HG03442 (cell line): ENCODE measurements around the gene FCER1G.
"Not testable (repeated sequence)": the region's sequence is repeated elsewhere in the genome, so short reads cannot be mapped to it uniquely, and the experiment has no call there.

Experiments
- ATAC-seq: cut with Tn5 transposase; IDR thresholded peaks from one replicate; pipeline ENCODE4 v1.9.1; 2021; ENCODE audit warnings: mild to moderate bottlenecking, moderate library complexity; ENCODE audit not compliant: unreplicated experiment

The FCER1G gene

DNA sequence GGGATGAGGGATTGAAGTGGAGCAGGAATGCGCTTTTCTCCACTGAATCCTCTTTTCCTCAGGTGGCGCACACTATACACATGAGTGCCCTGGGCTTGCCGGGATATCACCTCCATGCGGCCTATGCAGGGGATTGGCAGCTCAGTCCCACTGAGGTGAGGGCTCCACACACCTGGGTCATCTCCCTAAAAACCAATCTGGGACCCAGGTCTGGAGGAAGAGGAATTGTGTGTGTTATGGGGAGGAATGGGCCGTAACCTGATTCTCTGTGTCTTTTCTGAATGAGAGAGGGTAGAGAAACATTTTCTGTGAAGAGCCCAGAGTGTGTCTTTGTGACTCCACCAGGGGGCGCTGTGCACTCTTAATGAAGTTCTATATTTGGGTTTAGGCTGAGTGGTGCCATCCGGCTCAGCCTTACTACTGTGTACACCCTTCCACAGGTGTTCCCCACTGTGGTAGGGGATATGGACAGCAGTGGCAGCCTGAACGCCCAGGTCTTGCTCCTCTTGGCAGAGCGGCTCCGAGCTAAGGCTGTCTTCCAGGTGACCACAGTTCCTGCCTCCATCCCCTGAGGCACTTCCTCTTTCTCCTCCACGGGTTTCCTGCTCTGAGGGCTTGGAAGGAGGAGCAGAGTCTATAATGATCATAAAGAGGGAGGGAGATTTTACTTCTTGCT, 12.2 kb downstream of the FCER1G start:
- ATAC-seq, result peak; percentile 28

DNA sequence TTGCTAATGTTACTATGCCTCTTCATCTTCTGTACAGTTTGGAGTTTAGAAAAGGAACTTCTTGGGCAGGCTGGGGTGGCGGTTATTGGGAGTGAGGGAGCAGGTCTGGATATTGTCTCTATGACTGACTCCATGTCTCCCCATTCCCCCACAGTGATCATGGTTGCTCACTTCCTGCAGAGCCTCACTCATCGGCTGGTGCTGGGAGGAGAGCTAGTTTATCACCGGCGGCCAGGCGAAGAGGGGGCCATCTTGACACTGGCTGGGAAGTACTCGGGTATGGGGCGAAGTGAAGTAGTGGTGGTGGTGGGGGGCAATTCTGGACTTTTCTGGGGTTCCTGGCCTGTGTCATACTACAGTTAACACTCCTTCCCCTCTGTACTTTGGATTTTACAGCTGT, 12.9 kb downstream of the FCER1G start:
- no peak for ATAC-seq

DNA sequence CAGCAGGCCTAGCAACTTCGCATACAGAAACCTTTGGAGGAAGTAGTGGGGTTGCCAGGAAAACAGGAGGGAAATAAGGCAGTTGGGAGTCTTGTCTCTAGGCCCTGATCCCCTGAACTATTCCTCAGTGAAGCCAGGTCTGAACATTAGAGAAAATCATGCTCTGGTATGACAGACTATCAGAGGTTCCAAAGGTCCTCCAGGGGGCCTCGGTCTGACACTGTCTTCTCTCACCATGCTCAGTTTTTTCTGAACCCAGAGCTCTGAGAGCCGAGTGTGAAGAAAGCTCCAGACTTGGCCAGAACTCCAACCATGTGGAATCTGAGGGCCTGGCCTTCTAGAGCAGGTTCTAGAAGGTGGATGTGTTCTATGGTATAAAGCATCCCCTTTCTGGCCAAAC, 14.8 kb downstream of the FCER1G start:
- no peak for ATAC-seq

DNA sequence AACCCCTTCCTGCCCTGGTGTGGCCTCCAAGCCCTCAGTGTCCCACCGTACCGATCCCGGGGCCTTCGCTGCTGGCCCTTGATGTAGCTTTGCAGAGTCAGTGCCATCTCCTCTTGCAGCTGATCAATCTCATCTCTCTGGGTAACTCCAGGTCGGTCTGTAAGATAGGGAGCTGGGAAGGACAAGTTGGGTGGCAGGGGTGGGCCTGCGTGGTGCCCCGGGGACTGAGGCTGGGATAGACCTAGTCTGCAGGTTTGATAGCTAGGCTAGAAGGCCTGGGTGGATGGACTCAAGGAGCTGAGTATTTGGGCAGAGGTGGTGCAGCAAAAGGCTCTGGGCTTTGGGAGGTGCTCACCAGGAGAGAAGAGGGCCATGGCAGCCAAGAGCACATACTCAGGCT, 15.7 kb downstream of the FCER1G start:
- ATAC-seq, result no peak

DNA sequence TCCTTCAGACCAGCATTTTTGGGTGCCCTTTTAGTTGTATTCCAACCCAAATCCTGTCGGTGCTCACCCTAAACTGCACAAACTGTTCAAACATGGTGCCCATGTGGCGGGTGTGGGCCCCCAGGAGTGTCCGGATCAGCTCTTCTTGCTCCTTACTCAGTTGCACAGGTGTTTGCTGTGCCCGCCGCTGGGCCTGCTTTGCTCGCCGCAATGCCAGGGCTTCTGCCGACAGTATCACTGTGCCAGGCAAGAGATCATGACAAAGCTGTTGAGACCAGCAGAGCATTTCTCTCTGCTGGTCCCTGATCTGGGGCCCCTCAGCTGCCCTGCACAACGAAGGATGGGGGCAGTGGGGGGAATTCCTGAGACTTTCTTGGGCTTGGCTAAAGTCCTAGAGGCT, 18.0 kb downstream of the FCER1G start:
- no peak for ATAC-seq

DNA sequence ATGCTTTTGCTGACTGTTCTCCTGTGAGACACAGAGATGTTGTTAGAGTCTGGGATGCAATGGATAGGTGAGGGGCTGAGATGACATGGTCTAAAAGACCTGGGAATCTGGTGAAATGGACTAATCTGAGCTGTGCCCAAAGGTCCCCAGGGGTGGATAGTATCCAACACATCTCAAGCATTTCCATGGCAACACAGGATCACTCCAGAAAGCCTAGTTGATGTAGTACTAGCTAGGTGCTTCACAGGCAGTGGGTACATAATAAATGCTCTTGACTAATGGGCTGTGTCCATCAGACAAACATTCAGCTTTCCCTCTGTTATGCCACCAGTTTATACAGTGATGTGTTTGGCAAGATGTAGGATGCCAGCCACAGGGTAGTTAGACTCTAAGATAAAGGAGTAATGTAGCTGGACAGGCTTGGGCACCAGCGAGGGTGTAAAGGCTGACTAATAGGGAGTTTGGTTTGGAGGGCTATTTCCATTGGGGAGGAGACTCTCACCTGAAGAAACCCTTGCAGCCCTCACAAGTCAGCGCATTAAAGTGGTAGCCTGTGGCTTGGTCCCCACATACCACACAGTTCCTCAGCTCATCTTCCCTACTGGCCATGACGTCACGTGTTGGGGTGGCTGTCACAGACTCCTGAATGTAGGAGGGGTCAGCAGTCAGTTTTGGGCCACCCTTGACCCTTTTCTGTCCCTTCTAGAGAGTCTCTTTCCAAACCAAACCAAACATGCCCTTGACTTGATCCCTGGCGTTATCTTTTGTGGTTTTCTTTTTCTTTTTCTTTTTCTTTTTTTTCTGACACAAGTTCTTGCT, 21.1 kb downstream of the FCER1G start:
- no peak for ATAC-seq

DNA sequence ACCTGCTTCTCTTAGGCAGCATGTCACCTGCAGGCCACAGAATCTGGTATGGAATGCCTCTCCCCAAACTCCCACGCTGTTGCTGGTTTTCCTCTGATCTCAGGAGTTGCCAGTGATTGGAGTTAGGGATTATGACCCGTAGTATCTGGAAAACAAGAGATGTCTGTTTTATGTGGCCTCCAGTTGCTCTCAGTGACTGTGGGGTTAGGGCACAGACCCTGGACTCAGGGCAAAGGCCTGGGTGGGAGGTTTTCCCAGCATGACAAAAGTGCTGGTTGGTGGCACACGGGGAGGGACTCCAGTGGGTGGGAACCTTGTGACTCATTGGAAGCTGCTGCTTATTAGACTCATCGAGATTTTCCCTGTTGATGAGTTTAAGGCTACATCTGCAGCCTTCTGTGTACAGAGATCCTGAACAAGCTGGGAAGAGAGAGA, 23.0 kb downstream of the FCER1G start, which contains the start of gene NR1I3:
TSS of gene NR1I3 (minus strand) at position 165 of the 435 bp plus-strand sequence. CDS start 1,638 bp downstream, outside the sequence.
- ATAC-seq, result no peak

DNA sequence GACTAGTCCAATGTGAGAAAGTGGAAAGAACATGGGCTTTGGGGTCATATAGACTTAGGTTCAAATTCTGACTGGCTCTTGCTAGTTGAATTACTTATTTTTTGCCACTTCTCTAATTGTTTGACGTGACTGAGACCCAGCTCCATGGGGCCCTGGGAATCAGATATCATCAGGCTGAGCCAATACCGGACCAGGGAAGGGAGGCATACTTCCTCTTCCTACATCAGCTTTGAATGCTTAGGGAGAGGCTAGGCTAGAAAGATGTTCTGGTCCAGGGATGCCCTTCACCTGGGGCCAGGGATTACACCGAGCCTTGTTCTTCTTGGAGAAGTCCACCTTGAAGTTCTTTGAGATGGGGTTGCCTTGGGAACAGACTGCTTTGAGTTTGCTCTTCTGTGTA, 26.6 kb downstream of the FCER1G start:
- ATAC-seq, result no peak

DNA sequence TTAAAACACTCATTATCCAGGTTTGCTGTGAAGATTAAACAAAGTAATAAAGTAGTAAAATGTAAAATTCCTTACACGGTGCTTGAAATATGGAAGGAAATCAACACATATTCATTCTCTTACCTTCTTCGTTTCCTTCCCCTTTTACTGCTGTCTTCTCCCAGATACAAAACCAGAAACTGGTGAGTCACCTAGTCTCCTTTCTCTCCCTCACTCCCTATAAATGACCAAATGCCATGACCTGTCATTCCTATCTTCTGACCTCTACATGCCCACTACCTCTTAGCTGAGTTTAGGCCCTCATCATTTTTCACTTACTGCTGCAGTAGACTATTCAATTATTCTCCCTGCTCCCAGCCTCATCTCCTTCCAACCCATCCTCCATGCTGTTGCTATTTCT, 27.2 kb downstream of the FCER1G start:
- ATAC-seq, result no peak

DNA sequence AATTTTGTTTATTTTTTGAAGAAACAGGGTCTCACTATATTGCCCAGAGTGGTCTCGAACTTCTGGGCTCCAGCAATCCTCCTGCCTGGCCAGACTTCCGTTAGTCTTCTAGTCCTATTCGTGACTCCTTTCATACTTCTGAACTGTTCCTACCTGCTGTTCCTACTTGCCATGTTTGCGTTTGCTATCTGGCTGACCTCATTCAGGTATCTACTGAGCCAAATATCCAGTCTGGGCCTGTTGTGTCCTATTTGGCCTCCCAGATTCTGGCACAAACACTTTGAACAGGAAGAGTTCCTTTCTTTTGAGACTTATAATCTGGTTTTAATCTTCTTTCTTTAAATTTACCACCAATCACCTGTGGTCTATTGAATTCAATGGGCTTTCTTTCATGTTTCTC, 29.8 kb downstream of the FCER1G start:
- no peak for ATAC-seq

DNA sequence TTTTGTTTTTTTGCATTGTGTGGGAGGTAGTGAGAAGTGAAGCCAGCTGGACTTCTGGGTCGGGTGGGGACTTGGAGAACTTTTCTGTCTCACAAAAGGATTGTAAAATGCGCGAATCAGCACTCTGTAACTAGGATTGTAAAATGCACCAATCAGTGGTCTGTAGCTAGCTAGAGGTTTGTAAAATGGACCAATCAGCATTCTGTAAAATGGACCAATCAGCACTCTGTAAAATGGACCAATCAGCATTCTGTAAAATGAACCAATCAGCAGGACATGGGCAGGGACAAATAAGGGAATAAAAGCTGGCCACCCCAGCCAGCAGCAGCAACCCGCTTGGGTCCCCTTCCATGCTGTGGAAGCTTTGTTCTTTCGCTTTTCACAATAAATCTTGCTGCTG, 35.0 kb downstream of the FCER1G start:
- ATAC-seq, result not testable (repeated sequence)

DNA sequence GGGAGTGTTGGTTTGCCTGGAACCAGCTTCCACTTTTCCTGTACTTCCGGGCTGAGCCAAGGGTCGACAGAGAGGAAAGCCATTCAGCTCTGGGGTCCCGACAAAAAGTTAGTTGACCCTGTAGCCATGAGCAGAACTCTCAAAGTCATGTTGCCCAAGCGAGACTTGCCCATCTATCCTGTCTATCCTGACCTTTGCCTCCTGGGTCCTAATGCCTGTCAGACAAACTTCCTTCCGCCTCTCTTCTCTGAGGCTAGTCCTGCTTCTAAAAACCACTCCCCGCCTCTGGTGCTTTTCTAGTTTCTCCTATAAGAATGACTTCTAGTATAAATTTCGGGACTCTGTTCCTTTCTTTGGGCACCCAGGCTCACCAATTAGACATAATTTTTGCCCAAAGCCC, 35.7 kb downstream of the FCER1G start:
- no peak for ATAC-seq

DNA sequence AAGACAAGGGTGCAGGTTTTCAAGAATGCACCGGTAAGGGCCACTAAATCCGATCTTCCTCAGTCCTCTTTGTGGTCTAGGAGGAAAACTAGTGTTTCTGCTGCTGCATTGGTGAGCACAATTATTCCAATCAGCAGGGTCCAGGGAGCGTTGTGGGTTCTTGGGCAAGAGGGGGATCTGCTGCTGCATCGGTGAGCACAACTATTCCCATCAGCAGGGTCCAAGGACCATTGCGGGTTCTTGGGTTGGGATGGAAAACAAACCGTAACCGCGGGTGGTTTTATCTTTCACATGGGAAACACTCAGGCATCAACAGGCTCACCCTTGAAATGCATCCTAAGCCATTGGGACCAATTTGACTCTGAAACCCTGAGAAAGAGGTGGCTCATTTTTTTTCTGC, 36.5 kb downstream of the FCER1G start:
- no peak for ATAC-seq

DNA sequence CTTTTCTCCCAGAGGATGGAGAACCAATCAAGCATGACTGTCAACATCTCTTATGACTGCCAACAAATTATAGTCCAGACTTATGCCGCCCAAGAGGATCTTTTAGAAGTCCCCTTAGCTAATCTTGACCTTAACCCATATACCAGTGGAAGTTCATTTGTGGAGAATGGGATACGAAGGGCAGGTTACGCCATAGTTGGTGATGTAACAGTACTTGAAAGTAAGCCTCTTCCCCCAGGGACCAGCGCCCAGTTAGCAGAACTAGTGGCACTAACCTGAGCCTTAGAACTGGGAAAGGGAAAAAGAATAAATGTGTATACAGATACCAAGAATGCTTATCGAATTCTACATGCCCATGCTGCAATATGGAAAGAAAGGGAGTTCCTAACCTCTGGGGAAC, 40.2 kb downstream of the FCER1G start:
- ATAC-seq, result not testable (repeated sequence)

DNA sequence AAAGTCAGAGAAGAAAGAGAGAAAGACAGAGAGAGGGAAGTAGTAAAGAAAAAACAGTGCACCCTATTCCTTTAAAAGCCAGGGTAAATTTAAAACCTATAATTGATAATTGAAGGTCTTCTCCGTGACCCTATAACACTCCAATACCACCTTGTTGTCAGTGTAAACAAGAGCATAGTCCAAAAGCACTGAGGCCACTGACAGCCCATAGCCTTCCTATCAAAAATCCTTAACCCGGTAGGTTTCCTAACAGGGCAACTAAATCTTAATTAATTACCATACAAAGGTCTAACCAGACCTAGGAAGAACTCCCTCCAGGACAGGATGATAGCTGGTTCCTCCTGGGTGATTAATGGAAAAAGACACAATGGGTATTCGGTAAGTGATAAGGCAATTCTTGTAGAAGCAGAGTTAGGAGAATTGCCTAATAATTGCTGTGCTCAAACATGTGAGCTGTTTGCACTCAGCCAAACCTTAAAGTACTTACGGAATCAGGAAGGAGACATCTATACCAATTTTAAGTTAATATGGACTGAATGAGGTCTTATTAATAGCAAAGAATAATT, 40.9 kb downstream of the FCER1G start:
- not testable (repeated sequence) for ATAC-seq

DNA sequence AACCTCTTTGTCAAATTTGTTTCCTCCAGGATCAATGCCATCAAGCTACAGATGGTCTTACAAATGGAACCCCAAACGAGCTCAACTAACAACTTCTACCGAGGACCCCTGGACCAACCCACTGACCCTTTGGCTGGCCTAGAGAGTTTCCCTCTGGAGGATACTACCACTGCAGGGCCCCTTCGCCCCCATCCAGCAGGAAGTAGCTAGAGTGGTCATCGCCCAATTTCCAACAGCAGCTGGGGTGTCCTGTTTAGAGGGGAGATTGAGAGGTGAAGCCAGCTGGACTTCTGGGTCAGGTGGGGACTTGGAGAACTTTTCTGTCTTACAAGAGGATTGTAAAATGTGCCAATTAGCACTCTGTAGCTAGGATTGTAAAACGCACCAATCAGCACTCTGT, 42.0 kb downstream of the FCER1G start:
- not testable (repeated sequence) for ATAC-seq

DNA sequence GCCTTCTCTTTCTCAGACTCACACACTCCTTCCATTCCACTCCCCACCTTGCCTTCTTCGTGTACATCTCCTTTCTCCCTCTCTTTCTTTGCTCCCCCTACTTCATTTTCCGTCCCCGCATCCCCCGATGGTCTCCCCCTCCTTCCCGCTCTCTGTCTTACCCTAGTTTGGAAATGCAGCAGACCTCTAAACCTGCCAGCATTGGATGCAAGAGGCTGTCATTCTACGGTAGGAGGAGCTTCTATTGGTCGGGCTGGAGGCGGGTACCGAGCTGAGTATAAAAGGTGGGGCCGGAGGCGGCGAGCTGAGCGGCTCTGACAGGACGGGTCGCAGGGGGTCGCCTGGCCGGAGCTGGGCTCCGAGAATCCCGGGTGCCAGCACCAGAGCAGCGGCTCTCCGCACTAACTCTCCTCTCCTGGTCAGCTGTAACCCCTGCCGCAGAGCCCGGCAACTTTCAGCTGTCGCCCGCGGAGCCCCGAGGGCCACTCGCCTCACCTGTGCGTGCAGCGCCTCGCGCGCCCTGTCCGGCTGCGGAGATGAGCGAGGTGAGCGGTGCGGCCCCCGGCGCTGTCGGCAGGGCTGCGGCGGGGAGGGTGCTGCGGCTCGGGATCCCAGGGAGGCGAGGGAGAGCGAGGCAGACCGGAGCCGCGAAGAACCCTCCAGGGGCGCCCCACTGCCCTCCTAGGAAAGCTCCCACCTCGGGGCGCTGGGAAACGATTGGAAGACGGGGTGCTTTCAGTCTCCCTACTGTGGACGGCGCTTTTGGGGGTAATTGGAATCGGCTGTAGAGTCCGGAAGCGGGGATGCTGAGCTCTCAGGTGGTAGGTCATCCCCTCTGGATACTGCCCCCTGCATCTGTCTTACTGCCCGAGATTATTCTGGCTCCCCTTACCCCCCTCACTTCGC, 43.6 kb downstream of the FCER1G start, which contains the start of gene PCP4L1:
TSS of gene PCP4L1 (plus strand) at position 307 of the 906 bp plus-strand sequence. CDS start at position 537, 230 bp downstream.
- ATAC-seq, result peak; percentile 65

DNA sequence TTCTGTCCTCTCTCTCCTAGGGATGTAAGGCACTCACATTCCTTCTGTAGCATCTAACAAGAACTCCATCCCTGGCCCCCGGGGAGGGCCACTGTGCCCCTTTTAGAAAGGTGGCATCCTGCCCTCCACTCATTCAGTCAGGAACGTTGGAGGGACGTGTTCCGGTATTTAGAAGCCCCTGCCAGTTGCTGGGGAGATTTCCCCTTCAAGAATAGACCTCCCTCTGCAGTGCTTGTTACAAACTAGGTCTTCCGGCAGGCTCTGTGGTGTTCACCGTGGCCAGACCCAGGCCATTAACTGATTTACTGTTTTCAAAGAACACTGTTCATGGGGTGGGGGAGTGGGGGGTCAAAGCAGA, 44.2 kb downstream of the FCER1G start:
- ATAC-seq, result no peak

DNA sequence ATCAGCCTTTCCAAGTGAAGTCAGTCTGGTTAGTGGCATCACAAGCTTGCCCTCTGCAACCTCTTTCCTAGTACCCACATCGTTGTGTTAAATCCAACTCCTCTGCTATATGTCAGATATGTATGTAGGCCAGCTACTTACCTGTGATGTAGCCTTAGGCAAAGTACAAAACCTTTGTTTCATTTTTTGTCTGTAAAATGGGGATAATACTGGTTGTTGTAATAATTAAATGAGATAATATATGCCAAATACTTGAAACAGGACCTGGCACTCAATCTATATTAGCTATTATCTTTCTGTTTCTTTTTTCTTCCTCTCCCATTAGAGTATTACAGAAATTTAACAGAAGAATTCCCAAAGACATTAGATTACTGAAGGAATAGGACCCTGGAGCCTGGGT, 44.7 kb downstream of the FCER1G start:
- ATAC-seq, result no peak

DNA sequence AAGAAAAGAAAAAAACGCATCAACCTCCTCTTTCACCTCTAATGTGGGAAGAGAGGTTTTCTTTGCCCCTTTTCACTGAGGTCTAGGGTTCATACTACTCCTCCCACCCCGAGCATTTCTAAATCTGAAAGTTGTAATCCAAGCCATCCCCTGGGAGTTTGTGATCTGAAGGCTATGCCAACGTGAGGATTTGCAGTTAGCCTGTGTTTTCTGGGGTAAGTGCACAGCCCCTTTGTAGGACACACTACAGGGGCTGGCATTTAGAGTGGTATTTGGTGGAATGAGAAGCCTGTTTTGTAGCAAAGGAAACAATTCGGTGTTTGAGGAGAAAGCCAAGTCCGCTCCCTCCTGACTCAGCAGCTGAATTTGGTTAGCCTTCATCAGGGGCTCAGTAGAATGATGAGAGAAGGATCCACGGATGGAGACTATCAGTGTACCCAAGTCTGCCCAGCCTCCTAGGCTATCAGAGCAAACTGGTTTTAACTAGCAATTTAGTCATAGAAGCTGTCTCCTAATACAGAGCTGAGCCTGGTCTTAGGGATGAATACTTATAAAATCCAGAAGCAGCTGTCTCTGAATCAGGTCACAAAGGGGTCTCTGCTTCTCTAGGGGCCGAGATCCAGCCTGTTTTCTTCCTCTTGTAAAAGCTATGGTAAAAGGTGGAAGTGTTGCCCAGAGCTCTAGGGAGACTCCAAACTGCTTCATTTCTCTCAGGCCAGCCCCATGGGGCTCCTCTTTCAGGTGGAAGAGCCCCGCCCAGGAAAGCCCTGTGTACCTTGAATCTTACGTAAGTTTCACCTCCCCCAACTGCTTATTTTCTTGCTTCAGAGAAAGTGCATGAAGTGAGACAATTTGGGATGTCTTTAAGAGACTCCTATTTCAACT, 45.5 kb downstream of the FCER1G start:
- ATAC-seq, result no peak
